ENCODE results near the gene AMER3. TPM values are rescaled to one million over a fixed set of nuclear protein-coding genes. Genes with fewer than 3 reads are reported as not detected.

Gene AMER3
- polyA plus RNA-seq, 1 donor = 1.3 TPM

DNA sequence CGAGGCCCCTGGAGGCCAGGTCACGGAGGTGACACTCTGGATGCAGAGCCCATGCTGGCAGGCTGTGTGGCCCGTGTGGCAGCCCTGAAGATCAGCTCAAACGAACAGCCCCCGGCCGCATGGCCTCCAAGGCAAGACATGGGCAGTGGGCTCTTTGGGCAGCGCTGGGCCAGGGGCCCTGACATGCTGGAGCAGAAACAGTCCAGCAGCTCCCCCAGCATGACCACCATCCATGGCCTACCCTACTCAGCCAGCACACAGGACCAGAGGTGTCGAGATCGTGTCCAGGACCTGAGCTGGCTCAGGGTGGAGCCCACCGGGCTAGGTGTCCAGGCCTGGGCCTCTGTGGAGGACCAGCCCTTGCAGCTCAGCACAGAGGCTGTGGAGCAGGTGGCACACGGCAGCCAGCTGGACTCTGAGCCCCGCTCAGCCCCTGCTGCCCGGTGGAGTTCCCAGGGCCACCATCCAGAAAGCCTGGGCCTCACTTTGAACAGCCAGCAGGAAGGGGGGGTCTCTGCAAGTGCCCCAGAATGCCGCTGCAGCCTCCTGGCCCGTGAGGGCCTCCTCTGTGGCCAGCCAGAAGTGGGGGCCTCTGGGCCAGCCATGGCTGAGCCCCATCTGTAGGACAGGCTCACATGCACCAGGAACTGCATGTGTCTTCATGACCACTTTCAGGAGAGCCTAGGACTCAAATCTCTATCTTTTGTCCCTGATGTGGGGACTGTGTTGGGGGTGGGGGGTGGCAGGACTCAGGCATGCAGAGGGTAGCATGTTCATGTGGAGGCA is 8.9 kb downstream of the AMER3 start:
- DNase-seq = no peak
- no CpG with 5 or more reads among the region's 15 CpGs for WGBS (ENCODE audit: insufficient coverage, low lambda C conversion rate)
- Histone ChIP-seq H3K27ac (ENCODE audit: low read length) (no peak overlapping the region), H3K27me3 (ENCODE audit: control insufficient read depth, insufficient read depth, low read length) (no peaks in the 10 kb centered on the region), H3K9me3 (ENCODE audit: control insufficient read depth, low read depth, low read length) (no peaks in the 10 kb centered on the region), H3K4me1 (ENCODE audit: control insufficient read depth, insufficient read depth, low read length) (no peaks in the 10 kb centered on the region), H3K36me3 (ENCODE audit: control insufficient read depth, insufficient read depth, low read length) (no peaks in the 10 kb centered on the region), H3K4me3 (ENCODE audit: low read length) (no peak overlapping the region)

DNA sequence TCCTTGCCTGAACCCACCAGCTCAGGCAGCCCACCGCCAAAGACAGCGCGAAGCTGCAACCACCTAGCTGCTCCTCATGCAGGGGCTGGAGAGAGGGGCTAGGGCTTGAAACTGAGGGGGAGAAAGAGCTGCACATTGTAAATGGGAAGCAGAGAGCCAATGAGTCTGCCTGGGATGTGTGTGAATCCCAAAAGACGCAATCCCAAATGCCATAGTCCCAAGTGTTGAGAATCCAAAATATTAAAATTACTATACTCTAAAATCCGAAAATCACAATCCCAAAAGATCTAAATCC is 9.4 kb downstream of the AMER3 start:
- Histone ChIP-seq H3K27me3 (ENCODE audit: control insufficient read depth, insufficient read depth, low read length) (no peaks in the 10 kb centered on the region), H3K4me1 (ENCODE audit: control insufficient read depth, insufficient read depth, low read length) (no peaks in the 10 kb centered on the region), H3K27ac (ENCODE audit: low read length) (no peak overlapping the region), H3K4me3 (ENCODE audit: low read length) (no peak overlapping the region), H3K36me3 (ENCODE audit: control insufficient read depth, insufficient read depth, low read length) (no peaks in the 10 kb centered on the region), H3K9me3 (ENCODE audit: control insufficient read depth, low read depth, low read length) (no peaks in the 10 kb centered on the region)
- DNase-seq = no peak
- 100% methylated on average over 2 of the region's 5 CpGs for WGBS (ENCODE audit: insufficient coverage, low lambda C conversion rate)

DNA sequence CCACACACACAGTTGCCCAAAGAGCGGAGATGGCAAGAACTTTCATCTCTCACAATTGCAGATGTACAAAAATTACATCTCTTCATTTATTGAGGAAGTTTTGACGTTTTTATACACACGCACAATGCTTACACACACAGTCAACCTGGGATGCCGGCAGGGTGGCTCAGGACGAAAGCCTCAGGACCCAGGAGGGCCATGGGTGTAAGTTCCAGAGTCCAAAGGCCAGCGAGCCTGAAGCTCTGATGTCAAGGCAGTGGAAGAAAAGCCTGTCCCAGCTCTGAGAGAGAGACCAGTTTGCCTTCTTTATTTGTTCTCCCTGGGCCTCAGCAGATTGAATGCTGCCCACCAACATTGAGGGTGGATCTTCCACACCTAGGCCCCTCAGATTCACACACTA is 10.1 kb downstream of the AMER3 start:
- no peak for DNase-seq
- no peak overlapping the region for H3K4me3 ChIP-seq (ENCODE audit: low read length)
- H3K4me1 ChIP-seq (ENCODE audit: control insufficient read depth, insufficient read depth, low read length) = no peaks in the 10 kb centered on the region
- WGBS (ENCODE audit: insufficient coverage, low lambda C conversion rate) = no CpG with 5 or more reads among the region's 6 CpGs
- H3K27me3 ChIP-seq (ENCODE audit: control insufficient read depth, insufficient read depth, low read length) = no peaks in the 10 kb centered on the region
- no peaks in the 10 kb centered on the region for H3K36me3 ChIP-seq (ENCODE audit: control insufficient read depth, insufficient read depth, low read length)
- no peaks in the 10 kb centered on the region for H3K9me3 ChIP-seq (ENCODE audit: control insufficient read depth, low read depth, low read length)
- no peak overlapping the region for H3K27ac ChIP-seq (ENCODE audit: low read length)

DNA sequence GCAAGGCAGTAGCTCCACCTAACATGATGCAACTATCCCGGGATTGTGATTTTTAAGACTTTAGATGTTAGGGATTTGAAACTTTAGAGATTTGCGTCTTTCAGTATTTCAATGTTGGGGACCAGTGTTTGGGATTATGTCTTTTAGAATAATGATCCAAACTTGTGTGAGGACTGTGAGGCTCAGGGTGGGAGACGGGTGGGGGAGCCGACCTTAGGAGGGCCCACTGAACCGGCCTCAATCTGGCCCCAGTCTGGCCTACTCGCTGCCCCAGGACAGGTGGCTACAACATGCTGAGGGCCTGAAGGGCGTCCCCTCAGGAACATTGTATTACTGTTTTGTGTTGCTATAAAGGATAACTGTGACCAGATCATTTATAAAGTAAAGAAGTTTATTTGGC is 10.7 kb downstream of the AMER3 start:
- Histone ChIP-seq H3K27me3 (ENCODE audit: control insufficient read depth, insufficient read depth, low read length) (no peaks in the 10 kb centered on the region), H3K9me3 (ENCODE audit: control insufficient read depth, low read depth, low read length) (no peaks in the 10 kb centered on the region), H3K4me1 (ENCODE audit: control insufficient read depth, insufficient read depth, low read length) (no peaks in the 10 kb centered on the region), H3K4me3 (ENCODE audit: low read length) (no peak overlapping the region), H3K27ac (ENCODE audit: low read length) (no peak overlapping the region), H3K36me3 (ENCODE audit: control insufficient read depth, insufficient read depth, low read length) (no peaks in the 10 kb centered on the region)
- WGBS (ENCODE audit: insufficient coverage, low lambda C conversion rate) = no CpG with 5 or more reads among the region's 7 CpGs
- no peak for DNase-seq

DNA sequence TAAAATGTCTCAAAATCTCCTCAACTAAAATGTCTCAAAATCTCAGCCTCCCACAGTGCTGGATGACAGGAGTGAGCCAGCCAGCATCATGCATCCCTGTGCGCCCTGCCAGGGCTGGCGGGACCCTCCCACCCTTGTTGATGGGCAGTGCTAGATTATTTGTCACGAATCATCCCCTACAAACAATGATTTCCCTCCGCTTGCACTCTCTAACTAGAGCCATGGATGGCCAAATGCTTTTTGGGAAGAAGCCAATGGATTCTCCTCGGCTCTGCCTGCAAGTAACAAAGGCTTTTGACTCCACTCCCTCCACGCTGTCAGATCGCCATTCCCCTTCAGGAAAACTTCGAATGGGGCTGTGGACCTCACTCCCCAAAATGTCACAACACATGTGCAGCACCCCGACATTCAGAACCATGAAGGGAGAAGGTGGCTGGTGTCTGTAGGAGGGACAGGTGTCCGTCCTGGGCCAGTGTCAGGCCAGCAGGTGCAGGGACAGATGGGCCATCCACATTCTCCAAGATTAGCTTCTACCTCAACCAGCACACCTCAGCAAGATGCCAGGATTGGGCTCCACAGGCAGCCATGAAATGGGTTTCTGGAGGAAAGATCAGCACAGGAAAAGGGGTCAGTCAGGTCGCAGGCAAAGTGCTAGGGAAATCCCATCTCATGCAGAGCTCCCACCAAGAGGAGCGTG is 11.5 kb downstream of the AMER3 start:
- H3K4me1 ChIP-seq (ENCODE audit: control insufficient read depth, insufficient read depth, low read length) = no peaks in the 10 kb centered on the region
- H3K4me3 ChIP-seq (ENCODE audit: low read length) = no peak overlapping the region
- no peaks in the 10 kb centered on the region for H3K36me3 ChIP-seq (ENCODE audit: control insufficient read depth, insufficient read depth, low read length)
- DNase-seq = no peak
- H3K9me3 ChIP-seq (ENCODE audit: control insufficient read depth, low read depth, low read length) = no peaks in the 10 kb centered on the region
- H3K27me3 ChIP-seq (ENCODE audit: control insufficient read depth, insufficient read depth, low read length) = no peaks in the 10 kb centered on the region
- no peak overlapping the region for H3K27ac ChIP-seq (ENCODE audit: low read length)
- 100% methylated on average over 2 of the region's 12 CpGs for WGBS (ENCODE audit: insufficient coverage, low lambda C conversion rate)

DNA sequence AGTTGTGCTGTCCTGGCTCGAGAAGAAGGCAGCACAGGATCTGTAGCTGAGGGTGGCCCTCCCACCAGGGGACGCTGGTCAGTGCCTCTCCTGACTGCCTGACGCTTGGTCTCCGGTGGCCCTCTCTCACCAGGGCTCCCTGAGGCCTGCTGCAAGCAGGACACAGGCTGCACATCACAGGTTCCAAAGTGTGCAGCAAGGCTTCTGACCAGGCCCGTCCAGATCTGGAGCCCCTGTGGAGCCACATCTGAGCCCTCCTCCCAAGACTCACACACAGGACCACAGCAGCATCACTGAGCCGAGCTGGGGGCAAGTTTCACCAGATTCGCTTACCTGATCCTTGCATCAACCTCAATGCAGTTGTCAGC is 12.1 kb downstream of the AMER3 start:
- no CpG with 5 or more reads among the region's 7 CpGs for WGBS (ENCODE audit: insufficient coverage, low lambda C conversion rate)
- no peak overlapping the region for H3K4me3 ChIP-seq (ENCODE audit: low read length)
- no peaks in the 10 kb centered on the region for H3K4me1 ChIP-seq (ENCODE audit: control insufficient read depth, insufficient read depth, low read length)

DNA sequence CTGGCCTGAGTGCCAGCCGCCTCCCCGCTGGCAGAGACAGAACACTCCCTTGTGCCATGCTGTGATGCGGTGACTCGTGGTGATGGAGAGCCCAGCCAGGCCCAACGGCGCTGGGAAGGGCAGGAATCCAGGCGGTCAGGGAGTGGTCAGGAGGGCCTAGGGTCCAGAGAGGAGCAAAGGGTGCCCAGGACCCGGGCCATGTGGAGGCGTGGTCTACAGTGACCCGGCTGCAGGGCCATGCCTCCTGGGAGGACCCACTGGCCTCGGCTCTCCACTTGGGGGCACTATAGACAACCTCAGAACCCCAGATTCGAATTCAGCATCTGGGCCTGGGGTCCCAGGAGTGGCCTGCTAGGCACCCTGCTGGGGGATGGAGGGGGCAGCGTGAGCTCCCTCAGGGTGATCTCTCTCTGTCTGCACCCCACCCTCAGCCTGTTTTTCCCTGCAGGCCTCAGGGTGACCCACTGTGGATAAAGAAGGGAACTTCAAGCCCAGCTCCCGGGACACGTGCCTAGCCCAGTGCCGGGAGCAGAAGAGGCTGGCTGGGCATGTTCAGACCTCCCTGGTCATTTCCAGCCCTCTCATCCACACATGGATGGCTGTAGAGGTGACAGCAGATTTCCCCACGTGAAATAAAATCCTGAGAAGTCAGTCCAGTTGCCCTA is 13.0 kb downstream of the AMER3 start:
- H3K36me3 ChIP-seq (ENCODE audit: control insufficient read depth, insufficient read depth, low read length) = no peaks in the 10 kb centered on the region
- DNase-seq = no peak
- WGBS (ENCODE audit: insufficient coverage, low lambda C conversion rate) = no CpG with 5 or more reads among the region's 17 CpGs

More for the DNA sequence above, 12.1 kb downstream of the AMER3 start:
- H3K9me3 ChIP-seq (ENCODE audit: control insufficient read depth, low read depth, low read length) = no peaks in the 10 kb centered on the region
- H3K27ac ChIP-seq (ENCODE audit: low read length) = no peak overlapping the region
- DNase-seq = no peak
- no peaks in the 10 kb centered on the region for H3K27me3 ChIP-seq (ENCODE audit: control insufficient read depth, insufficient read depth, low read length)
- no peaks in the 10 kb centered on the region for H3K36me3 ChIP-seq (ENCODE audit: control insufficient read depth, insufficient read depth, low read length)

DNA sequence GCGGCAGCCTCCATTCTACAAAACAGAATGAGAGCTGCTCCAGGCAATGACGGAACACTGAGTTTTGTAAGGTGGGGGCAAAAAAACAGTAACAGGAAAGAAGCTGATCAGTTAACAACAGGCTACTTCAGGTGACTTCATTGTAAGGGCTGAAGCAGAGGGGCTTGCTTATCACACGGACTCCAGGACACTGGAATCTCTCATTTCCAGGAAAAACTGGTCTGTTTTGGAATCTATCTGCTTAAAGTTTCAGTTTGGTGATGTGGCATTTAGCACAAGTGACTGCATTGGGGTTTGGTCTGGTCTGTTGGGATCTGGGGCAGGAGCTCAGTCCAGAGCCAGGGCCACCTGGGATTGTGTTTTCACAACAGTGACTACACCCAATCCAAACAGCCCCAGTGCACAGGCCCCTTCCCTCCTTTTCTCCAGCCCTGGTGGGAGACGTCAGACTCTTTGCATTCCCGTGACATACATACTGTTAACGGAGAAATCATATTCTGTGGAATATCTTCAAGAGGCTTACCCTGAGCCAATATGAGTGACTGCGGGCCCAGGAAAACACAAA is 14.1 kb downstream of the AMER3 start:
- no peaks in the 10 kb centered on the region for H3K27me3 ChIP-seq (ENCODE audit: control insufficient read depth, insufficient read depth, low read length)
- no peak overlapping the region for H3K4me3 ChIP-seq (ENCODE audit: low read length)
- no peak for DNase-seq
- no peaks in the 10 kb centered on the region for H3K4me1 ChIP-seq (ENCODE audit: control insufficient read depth, insufficient read depth, low read length)
- no CpG with 5 or more reads among the region's 7 CpGs for WGBS (ENCODE audit: insufficient coverage, low lambda C conversion rate)
- no peak overlapping the region for H3K27ac ChIP-seq (ENCODE audit: low read length)
- no peaks in the 10 kb centered on the region for H3K9me3 ChIP-seq (ENCODE audit: control insufficient read depth, low read depth, low read length)
- no peaks in the 10 kb centered on the region for H3K36me3 ChIP-seq (ENCODE audit: control insufficient read depth, insufficient read depth, low read length)

More for the DNA sequence above, 13.0 kb downstream of the AMER3 start:
- no peak overlapping the region for H3K4me3 ChIP-seq (ENCODE audit: low read length)
- H3K9me3 ChIP-seq (ENCODE audit: control insufficient read depth, low read depth, low read length) = no peaks in the 10 kb centered on the region
- no peaks in the 10 kb centered on the region for H3K4me1 ChIP-seq (ENCODE audit: control insufficient read depth, insufficient read depth, low read length)
- no peaks in the 10 kb centered on the region for H3K27me3 ChIP-seq (ENCODE audit: control insufficient read depth, insufficient read depth, low read length)
- H3K27ac ChIP-seq (ENCODE audit: low read length) = no peak overlapping the region

DNA sequence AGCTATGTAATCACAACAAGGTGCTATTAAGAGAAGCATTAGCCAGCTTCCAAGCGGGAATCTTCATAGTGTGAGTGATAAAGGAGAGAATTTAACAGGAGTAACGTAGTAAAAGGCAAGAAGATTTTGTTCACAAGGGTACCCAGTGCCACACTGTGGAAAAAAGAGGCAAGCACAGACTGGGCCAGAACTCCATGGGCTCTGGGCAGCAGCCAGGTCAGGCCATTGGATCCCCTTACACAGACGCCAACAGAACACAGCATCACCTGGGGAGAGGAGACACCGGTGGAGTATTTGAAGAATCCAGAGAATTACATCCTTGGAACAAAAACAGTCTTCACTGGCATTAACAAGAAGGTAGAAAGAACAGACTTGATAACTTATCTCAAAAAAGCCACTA is 21.2 kb downstream of the AMER3 start:
- Histone ChIP-seq H3K36me3 (ENCODE audit: control insufficient read depth, insufficient read depth, low read length) (no peaks in the 10 kb centered on the region), H3K27me3 (ENCODE audit: control insufficient read depth, insufficient read depth, low read length) (no peaks in the 10 kb centered on the region), H3K4me1 (ENCODE audit: control insufficient read depth, insufficient read depth, low read length) (no peaks in the 10 kb centered on the region), H3K9me3 (ENCODE audit: control insufficient read depth, low read depth, low read length) (no peaks in the 10 kb centered on the region), H3K4me3 (ENCODE audit: low read length) (no peak overlapping the region), H3K27ac (ENCODE audit: low read length) (no peak overlapping the region)
- no peak for DNase-seq
- no CpG with 5 or more reads among the region's 4 CpGs for WGBS (ENCODE audit: insufficient coverage, low lambda C conversion rate)

DNA sequence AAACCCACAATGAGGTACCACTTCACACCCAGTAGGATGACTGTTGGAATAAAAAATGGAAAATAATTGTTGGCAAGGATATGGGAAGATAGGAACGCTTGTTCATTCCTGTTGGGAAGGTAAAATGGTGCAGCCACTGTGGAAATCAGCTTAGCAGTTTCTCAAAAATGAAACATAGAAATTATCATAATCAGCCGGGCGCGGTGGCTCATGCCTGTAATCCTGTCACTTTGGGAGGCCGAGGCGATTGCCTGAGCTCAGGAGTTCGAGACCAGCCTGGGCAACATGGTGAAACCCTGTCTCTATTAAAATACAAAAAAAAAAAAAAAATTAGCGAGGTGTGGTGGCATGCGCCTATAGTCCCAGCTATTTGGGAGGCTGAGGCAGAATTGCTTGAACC is 23.4 kb downstream of the AMER3 start:
- H3K4me3 ChIP-seq (ENCODE audit: low read length) = no peak overlapping the region
- no peak for DNase-seq
- H3K36me3 ChIP-seq (ENCODE audit: control insufficient read depth, insufficient read depth, low read length) = no peaks in the 10 kb centered on the region
- H3K9me3 ChIP-seq (ENCODE audit: control insufficient read depth, low read depth, low read length) = no peaks in the 10 kb centered on the region
- no peaks in the 10 kb centered on the region for H3K27me3 ChIP-seq (ENCODE audit: control insufficient read depth, insufficient read depth, low read length)
- H3K27ac ChIP-seq (ENCODE audit: low read length) = no peak overlapping the region
- no peaks in the 10 kb centered on the region for H3K4me1 ChIP-seq (ENCODE audit: control insufficient read depth, insufficient read depth, low read length)
- WGBS (ENCODE audit: insufficient coverage, low lambda C conversion rate) = 97% methylated on average over 4 of the region's 9 CpGs

Measured in large intestine (tissue), 3 donors.